Measurements from ENCODE around the gene TRPM3.

The TRPM3 gene

DNA sequence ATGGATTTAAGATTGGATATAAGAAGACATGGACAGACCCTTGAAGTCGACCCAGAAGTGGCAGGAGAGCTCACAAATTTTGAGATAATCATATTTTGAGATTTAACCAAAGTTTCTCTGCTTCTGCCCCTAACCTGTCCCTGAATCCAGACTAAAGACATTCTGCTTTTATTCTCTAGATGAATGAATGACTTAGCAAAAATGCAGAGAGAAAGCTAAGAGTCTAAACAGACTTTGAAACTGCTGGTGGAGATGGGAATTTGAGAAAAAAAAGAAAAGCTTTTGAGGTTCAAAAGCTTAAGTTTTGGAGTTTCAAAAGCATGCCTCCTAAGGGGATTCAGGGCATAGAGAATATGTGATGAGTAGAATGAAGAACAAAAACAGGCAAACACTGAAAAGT lies 621.8 kb downstream of the TRPM3 start:
- ATAC-seq: no peak

DNA sequence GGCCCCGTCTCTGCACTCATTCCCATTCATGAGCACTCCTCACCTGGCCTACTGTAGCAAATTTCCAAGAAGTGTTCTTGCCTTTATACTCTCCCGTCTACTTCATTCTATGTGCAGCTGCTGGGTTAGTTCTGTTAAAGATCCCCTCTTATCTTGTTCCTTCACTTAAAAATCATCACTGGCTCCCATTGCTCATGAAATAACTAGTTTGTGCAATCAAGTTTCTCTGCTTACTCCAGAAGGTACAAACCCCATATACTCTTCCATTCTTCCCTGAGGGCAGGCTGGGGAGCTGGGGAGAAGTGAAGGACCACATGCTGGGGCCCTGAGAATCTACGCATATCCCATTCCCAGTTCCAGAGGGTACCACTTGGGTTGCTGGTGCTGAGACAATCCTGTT lies 622.6 kb downstream of the TRPM3 start:
- no peak for ATAC-seq

DNA sequence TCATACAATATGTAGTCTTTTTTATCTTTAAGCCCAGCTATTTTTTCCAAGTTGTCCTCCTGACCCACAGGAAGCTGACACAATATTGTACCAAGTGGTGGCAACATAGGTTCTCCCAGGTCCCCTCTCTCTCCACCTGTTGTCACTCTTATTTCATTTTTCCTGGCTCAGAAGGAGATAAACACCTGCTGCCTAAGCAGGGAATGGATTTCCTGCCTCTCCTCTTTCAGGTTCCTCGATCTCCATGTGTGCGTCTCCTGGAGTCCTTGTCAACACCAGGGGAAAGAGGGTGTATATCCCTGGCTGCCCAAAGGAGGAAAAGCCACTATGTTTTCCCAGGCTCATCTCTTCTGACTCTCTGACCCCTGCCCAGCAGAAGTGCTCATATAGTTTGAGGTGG lies 625.2 kb downstream of the TRPM3 start:
- ATAC-seq: no peak

DNA sequence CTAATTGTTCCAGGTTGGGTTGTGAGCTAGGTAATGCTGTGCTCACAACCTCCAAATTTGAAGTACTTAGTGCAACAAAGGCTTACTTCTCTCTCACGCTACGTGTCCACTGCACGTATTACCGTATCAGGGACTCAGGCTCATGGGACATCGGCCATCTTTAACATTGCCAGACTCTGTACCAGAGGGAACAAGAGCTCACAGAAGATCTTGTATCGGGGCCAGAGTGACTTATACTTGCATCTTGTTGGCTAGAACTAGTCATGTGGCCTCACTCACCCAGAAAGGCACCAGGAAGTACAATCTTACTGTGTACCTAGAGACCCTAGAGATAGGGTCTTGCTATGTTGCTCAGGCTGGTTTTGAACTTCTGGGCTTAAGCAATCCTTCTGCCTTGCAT lies 625.9 kb downstream of the TRPM3 start:
- ATAC-seq: no peak

- ATAC-seq: no peak
Observed at GRCh38 chr9:70494221-70494620, 627.2 kb downstream of the TRPM3 start.

- no peak for ATAC-seq
Observed at GRCh38 chr9:70493029-70493428, 628.4 kb downstream of the TRPM3 start.

- no peak for ATAC-seq
Observed at GRCh38 chr9:70492319-70492777, 629.1 kb downstream of the TRPM3 start.

DNA sequence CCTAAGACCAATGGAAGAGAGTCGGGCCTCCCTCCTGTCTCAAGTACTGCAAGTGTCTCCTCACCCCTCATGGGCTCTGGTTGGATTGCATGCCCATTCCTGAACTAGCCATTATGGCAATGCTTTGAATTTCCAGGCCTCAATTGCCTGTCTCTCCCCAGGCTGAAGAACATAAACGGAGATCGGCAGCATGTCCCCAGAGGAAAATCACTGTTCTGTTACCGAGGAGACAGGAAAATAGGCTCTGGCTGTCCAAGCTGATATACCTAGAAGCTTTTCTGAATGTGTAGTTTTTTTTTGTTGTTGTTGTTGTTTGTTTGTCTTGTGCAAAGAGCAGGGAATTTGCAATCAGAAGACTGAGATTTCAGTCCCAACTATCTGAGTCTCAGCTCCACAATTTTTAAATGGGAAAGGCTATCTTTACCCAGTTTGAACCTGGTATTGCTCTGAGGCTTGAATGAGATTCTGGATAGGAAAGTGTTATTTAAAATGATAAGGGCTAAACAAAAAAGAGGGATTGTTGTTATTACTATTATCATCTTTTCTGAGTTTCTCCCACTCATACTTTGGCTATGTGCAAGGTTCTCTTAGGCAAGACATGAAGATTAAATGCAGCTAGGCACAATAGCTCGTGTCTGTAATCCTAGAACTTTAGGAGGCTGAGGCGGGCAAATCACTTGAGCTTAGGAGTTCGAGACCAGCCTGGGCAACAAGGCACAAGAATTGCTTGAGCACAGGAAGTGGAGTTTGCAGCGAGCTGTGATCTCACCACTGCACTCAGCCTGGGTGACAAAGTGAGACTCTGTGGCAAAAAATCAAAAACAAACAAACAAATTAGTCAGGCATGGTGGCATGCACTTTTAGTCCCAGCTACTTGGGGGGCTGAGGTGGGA lies 629.7 kb downstream of the TRPM3 start:
- ATAC-seq: no peak

DNA sequence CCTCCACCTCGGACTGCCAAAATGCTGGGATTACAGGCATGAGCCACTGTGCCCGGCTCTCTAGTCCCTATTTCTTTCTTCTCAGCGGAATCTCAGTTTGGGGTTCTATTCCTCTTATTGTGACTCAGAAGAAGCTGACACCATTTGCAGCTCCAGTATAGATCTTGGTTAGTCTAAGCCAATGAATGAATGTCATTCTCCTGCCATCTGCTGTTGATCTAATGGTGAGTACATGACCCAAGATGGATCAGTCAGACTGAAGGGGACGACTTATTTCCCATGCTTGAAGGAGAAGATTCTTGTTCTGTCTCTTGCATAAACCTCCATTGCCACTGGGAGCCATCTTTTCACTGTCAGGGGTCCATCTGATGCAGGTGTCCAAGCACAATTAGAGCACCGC lies 630.9 kb downstream of the TRPM3 start:
- no peak for ATAC-seq

DNA sequence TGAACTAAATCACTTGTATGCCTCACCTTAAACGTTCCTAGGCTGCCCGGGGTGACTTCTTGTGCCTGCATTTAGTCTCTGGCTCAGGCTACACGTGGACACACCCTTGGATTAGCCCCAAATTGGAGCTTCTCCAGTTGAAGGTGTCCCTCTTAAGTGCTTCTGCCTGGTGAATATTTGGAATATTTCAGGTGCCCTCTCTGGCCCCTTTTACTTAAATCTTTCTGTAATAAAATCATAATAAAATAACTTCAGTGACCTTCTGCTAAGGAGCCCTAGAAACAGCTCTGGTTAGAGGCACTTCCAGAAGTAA lies 632.7 kb downstream of the TRPM3 start:
- ATAC-seq: no peak

GRCh38 chr9:70488098-70488792 lies 633.2 kb downstream of the TRPM3 start:
- ATAC-seq: no peak

GRCh38 chr9:70486127-70486526 lies 635.3 kb downstream of the TRPM3 start:
- no peak for ATAC-seq

GRCh38 chr9:70485273-70485858 lies 636.1 kb downstream of the TRPM3 start:
- no peak for ATAC-seq

DNA sequence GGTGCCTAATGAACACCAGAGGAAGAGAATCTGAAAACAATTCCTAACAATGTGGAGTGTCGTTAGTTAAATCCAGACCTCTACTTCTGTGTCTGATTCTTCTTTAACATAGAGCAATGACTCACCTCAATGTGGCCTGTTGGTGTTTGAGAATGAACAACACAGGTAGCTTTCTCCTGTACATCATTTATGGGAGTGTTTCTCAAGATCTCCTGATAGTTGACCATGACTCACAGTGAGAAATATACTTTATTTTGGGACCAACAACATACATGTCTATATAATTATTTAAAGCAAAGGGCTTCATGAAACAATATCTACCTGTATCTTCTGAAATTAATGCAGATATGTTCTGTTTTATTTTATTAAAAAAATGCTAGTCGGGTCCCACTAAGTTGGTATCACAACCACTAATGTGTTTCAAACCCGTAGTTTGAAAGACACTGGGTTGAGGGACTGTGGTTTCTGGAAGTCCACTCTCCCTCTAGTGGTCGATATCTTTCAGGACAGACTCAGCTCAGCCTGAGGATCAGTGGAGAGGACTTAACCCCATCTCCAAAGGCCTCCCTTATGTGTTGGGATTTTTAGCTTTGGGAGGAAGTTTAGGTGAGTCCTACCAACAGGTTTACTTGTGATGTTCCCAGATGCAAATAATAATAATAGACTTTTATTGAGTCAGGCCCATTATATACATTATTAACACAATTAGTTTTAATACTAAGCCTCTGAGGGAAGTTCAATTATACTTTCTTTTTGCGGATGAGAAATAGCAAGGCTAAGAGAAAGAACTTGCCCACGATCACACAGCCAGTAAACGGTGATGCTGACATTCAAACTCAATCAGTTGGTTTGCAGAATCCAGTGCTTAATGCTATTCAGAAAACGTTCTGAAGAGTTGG lies 636.9 kb downstream of the TRPM3 start:
- ATAC-seq: peak; percentile 60 to 61

DNA sequence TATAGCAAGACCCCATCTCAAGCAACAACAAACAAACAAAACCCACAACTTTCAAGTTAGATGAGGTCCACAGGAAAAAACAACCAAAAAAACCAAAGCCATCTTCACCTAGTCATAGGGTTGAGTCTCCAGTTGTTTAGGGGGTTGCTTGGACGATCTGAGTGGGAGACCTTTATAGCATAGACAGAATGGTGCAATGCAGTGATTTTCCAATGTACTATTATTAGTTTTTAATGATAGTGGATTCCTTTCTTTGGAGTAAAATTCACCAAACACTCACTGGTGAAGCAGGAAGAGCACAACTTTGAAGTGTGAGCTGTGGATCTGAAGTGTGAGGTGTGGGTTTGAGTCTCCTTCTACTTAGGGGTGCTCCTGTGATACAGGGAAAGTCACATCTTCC lies 640.0 kb downstream of the TRPM3 start:
- ATAC-seq: no peak

- ATAC-seq: no peak
Observed at GRCh38 chr9:70480405-70480980, 640.9 kb downstream of the TRPM3 start.

DNA sequence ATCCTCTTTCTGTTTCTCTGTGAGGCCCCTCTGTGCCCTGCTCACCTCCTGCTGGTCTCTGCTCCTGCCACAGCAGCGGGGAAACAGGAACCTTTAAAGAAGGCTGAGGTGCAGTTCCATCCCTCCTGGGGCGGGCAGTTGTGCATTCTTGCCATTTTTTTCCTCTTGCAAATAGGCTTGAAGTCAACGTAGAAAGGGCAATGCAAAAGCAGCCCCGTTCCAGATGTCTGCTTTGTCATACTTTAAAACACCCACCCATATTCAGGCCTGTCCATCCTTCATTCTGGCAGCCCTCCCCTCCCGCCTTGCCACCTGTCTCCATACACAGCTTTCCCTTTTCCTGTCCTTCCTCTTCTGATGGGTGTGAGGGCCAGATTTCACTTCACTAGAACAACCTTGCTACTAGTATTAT lies 641.5 kb downstream of the TRPM3 start:
- ATAC-seq: no peak
